Lower lobe of right lung (tissue), 2 donors: ENCODE data around the gene P2RX4. TPM values are rescaled to one million over a fixed set of nuclear protein-coding genes. Genes with fewer than 3 reads are reported as not detected.

Source experiments
- ATAC-seq, 2 donors: fragments of 200-7000 bp; cut with Tn5 transposase; one replicate each; pipeline ENCODE4 v1.9.1; 2020 to 2022; ENCODE audit warnings: mild to moderate bottlenecking in 2 of 2, moderate library complexity in 2 of 2
- DNase-seq: peaks from one replicate; pipeline ENCODE4 v3.0.0-alpha.2; 2020
- H3K27ac ChIP-seq: fragments of 200-600 bp; one replicate; pipeline ENCODE4 v1.8.0; 2022
- H3K27me3 ChIP-seq: fragments of 200-600 bp; one replicate; pipeline ENCODE4 v1.8.0; 2022; ENCODE audit warnings: low read depth
- H3K36me3 ChIP-seq: fragments of 200-600 bp; one replicate; pipeline ENCODE4 v1.8.0; 2022; ENCODE audit warnings: mild to moderate bottlenecking
- H3K4me1 ChIP-seq: fragments of 200-600 bp; one replicate; pipeline ENCODE4 v1.8.0; 2022
- H3K4me3 ChIP-seq: fragments of 200-600 bp; one replicate; pipeline ENCODE4 v1.8.0; 2022; ENCODE audit warnings: mild to moderate bottlenecking
- H3K9me3 ChIP-seq: fragments of 200-600 bp; one replicate; pipeline ENCODE4 v1.8.0; 2022
- intact Hi-C: fragments of 100-400 bp; cut with DNase I; formaldehyde crosslinking; loops from one replicate; pipeline ENCODE4 v1.11.0; 2022
- total RNA-seq: library from RNA; stranded (reverse); fragmentation: NEBNext Ultra II Directional; extraction: Animal tissue kit (Norgen Biotek cat#: 25700); gene quantifications from one replicate; pipeline ENCODE4 v1.2.1, GENCODE V29; 2021
- TF ChIP-seq, protein P1 (sequence below): fragments of 200-600 bp; IDR thresholded peaks from one replicate; pipeline ENCODE4 v1.8.0; 2022; ENCODE audit warnings: antibody characterized with exemption, mild to moderate bottlenecking
- donor health status: DM: no; HTN: yes; CAD: no; lungs with severe emphysema.

P2RX4 gene
- total RNA-seq, 1 donor from 2014 or later = 65.8 TPM

- Histone ChIP-seq H3K27ac (no peak overlapping the region), H3K4me3 (no peak overlapping the region), H3K4me1 (no peaks in the 10 kb centered on the region), H3K36me3 (peaks cover 26% of the 10 kb centered on the region), H3K9me3 (no peaks in the 10 kb centered on the region), H3K27me3 (no peaks in the 10 kb centered on the region)
- DNase-seq (peak; percentile 49), ATAC-seq (no peak)
- TF ChIP-seq, protein P1, sequence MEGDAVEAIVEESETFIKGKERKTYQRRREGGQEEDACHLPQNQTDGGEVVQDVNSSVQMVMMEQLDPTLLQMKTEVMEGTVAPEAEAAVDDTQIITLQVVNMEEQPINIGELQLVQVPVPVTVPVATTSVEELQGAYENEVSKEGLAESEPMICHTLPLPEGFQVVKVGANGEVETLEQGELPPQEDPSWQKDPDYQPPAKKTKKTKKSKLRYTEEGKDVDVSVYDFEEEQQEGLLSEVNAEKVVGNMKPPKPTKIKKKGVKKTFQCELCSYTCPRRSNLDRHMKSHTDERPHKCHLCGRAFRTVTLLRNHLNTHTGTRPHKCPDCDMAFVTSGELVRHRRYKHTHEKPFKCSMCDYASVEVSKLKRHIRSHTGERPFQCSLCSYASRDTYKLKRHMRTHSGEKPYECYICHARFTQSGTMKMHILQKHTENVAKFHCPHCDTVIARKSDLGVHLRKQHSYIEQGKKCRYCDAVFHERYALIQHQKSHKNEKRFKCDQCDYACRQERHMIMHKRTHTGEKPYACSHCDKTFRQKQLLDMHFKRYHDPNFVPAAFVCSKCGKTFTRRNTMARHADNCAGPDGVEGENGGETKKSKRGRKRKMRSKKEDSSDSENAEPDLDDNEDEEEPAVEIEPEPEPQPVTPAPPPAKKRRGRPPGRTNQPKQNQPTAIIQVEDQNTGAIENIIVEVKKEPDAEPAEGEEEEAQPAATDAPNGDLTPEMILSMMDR = no peak
- intact Hi-C loops = no loop called here
Measured at GRCh38 chr12:121184425-121184824, 25.5 kb upstream of the P2RX4 start.

- Histone ChIP-seq H3K4me1 (no peaks in the 10 kb centered on the region), H3K9me3 (no peaks in the 10 kb centered on the region), H3K4me3 (no peak overlapping the region), H3K27me3 (no peaks in the 10 kb centered on the region), H3K27ac (no peak overlapping the region), H3K36me3 (peaks cover 18% of the 10 kb centered on the region)
- DNase-seq (no peak), ATAC-seq (peak; percentile 27 to 36)
- intact Hi-C loops = no loop called here
- TF ChIP-seq, protein P1 = no peak
Measured at GRCh38 chr12:121184984-121185889, 24.7 kb upstream of the P2RX4 start.

DNA sequence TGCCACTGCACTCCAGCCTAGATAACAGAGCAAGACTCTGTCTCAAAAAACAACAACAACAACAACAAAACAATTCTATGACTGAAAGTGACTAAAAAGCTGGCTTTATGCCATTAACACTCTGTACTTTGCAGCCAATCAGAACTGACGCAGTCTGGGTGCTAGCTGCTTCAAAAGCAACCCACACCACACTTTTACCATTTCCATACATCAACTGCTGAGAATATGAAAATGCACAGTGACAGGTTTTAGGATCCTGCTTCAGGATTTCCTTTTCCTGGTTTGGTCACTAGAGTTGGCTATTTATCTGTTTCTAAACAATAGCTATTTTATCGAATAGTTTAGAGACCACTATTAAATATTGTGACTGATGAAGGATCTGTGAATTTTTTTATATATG lies 23.1 kb upstream of the P2RX4 start:
- no peaks in the 10 kb centered on the region for H3K9me3 ChIP-seq
- H3K27me3 ChIP-seq = no peaks in the 10 kb centered on the region
- no peak for DNase-seq
- no peak overlapping the region for H3K4me3 ChIP-seq
- no peak for ATAC-seq
- TF ChIP-seq, protein P1 = no peak
- intact Hi-C loops = no loop called here
- peaks cover 6% of the 10 kb centered on the region for H3K36me3 ChIP-seq
- H3K4me1 ChIP-seq = peaks cover 10% of the 10 kb centered on the region
- H3K27ac ChIP-seq = no peak overlapping the region

DNA sequence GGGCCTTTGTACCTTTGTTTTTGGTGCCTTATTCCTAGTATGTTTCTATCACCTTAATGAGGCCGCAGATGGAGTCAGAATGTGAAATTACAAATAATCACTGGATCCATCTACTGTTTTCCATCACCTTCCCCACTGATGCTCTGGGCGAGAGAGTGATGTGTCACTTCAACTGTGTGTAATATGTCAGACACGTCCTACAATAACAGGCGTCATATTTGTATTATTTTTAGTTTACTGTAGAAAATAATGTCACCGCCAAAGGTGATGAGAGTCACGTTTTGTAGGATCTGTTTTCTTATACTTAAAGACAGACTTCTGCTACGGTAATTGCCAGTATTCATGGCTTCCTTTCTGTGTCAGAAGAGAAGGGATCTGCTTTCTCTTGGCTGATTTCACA lies 22.4 kb upstream of the P2RX4 start:
- intact Hi-C loops = no loop called here
- peaks cover 6% of the 10 kb centered on the region for H3K36me3 ChIP-seq
- TF ChIP-seq, protein P1 = no peak

DNA sequence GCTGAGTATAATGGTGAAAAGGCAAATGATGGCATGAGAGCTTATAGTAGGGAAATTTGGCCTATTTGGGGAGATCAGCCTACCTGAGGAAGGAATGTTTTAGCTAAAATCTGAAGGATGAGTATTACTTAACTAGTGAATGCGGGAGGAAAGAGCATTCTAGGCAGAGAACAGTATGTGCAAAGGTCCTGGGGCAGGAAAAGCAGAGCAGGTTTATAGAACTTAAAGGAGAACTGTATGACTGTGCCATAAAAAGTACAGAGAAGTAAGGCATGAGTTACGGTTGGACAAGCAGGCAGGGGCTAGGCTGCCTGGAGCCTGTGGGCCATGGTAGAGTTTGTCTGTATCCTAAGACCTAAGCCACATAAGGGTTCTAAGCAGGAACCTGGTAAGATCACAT lies 21.7 kb upstream of the P2RX4 start:
- H3K27ac ChIP-seq = no peak overlapping the region
- ATAC-seq = no peak
- no peaks in the 10 kb centered on the region for H3K27me3 ChIP-seq

More for the DNA sequence above, 22.4 kb upstream of the P2RX4 start:
- H3K4me3 ChIP-seq = no peak overlapping the region
- no peaks in the 10 kb centered on the region for H3K27me3 ChIP-seq
- ATAC-seq (no peak), DNase-seq (no peak)
- no peak overlapping the region for H3K27ac ChIP-seq
- peaks cover 10% of the 10 kb centered on the region for H3K4me1 ChIP-seq
- no peaks in the 10 kb centered on the region for H3K9me3 ChIP-seq

More for the DNA sequence above, 21.7 kb upstream of the P2RX4 start:
- Histone ChIP-seq H3K36me3 (peaks cover 6% of the 10 kb centered on the region), H3K4me3 (no peak overlapping the region), H3K4me1 (peaks cover 10% of the 10 kb centered on the region), H3K9me3 (no peaks in the 10 kb centered on the region)
- no peak for DNase-seq
- intact Hi-C loops = no loop called here
- TF ChIP-seq, protein P1 = no peak
